Measurements from ENCODE around the gene PLEKHG3.

The PLEKHG3 gene

GRCh38 chr14:64730061-64730440 is 25.8 kb downstream of the PLEKHG3 start:
- Histone ChIP-seq H3K27me3 (ENCODE audit: control insufficient read depth, low read length) (peaks cover 8% of the 10 kb centered on the region; the same call in 1 of the 2 replicates), H3K4me2 (ENCODE audit: low read length) (no peak overlapping the region), H3K9me2 (replicated peaks; ENCODE audit: control insufficient read depth, low read length) (no peaks in the 10 kb centered on the region), H3K4me1 (ENCODE audit: control insufficient read depth, low read length) (no peaks in the 10 kb centered on the region), H3K27ac (ENCODE audit: low read depth, low read length) (no peak overlapping the region), H4K20me1 (ENCODE audit: control insufficient read depth, insufficient read depth, low read depth, low read length) (no peaks in the 10 kb centered on the region), H3K4me3 (ENCODE audit: low read length) (no peak overlapping the region), H3K79me2 (ENCODE audit: control insufficient read depth, low read length) (no peaks in the 10 kb centered on the region), H3K9me3 (ENCODE audit: control insufficient read depth, insufficient read depth, low read length) (no peaks in the 10 kb centered on the region), H3F3A (ENCODE audit: control insufficient read depth, insufficient read depth) (no peaks in the 10 kb centered on the region), H3K36me3 (ENCODE audit: control insufficient read depth, low read length) (no peaks in the 10 kb centered on the region)
- TF ChIP-seq EZH2phosphoT487 (IDR thresholded peaks at IDR 0.05; ENCODE audit: borderline replicate concordance, low read length), result no peak
- no peak for TF ChIP-seq CTCF (IDR thresholded peaks at IDR 0.05; ENCODE audit: low read depth, low read length, poor library complexity, severe bottlenecking)

- no peaks in the 10 kb centered on the region for H3K4me1 ChIP-seq (ENCODE audit: control insufficient read depth, low read length)
- no peaks in the 10 kb centered on the region for H3K36me3 ChIP-seq (ENCODE audit: control insufficient read depth, low read length)
- no peaks in the 10 kb centered on the region for H3K9me3 ChIP-seq (ENCODE audit: control insufficient read depth, insufficient read depth, low read length)
- H3F3A ChIP-seq (ENCODE audit: control insufficient read depth, insufficient read depth), result no peaks in the 10 kb centered on the region
- no peak overlapping the region for H3K4me2 ChIP-seq (ENCODE audit: low read length)
- H4K20me1 ChIP-seq (ENCODE audit: control insufficient read depth, insufficient read depth, low read depth, low read length), result no peaks in the 10 kb centered on the region
- H3K79me2 ChIP-seq (ENCODE audit: control insufficient read depth, low read length), result no peaks in the 10 kb centered on the region
- no peak overlapping the region for H3K27ac ChIP-seq (ENCODE audit: low read depth, low read length)
- H3K27me3 ChIP-seq (ENCODE audit: control insufficient read depth, low read length), result peaks cover 8% of the 10 kb centered on the region; the same call in 1 of the 2 replicates
- H3K9me2 ChIP-seq (replicated peaks; ENCODE audit: control insufficient read depth, low read length), result no peaks in the 10 kb centered on the region
- TF ChIP-seq EZH2phosphoT487 (IDR thresholded peaks at IDR 0.05; ENCODE audit: borderline replicate concordance, low read length) (no peak), CTCF (IDR thresholded peaks at IDR 0.05; ENCODE audit: low read depth, low read length, poor library complexity, severe bottlenecking) (no peak)
- H3K4me3 ChIP-seq (ENCODE audit: low read length), result no peak overlapping the region
These were observed 26.5 kb downstream of the PLEKHG3 start for GRCh38 chr14:64730681-64731080.

DNA sequence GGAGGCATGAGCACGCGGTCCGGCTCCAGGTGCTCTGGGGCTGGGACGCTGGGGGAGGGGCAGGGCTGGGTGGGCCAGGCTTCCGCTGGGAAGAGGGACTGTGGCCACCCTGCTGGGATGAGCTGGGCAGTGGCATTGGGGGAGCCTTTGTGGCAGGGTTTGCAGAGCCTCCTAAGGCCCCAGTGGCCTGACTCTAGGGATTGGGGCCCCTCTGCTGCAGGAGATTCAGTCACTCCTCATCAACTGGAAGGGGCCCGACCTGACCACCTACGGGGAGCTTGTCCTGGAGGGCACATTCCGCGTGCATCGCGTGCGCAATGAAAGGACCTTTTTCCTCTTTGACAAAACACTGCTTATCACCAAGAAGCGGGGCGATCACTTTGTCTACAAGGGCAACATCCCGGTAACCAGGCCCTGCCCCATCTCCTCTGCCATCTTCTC is 26.9 kb downstream of the PLEKHG3 start:
- TF ChIP-seq CTCF (IDR thresholded peaks at IDR 0.05; ENCODE audit: low read depth, low read length, poor library complexity, severe bottlenecking) (no peak), EZH2phosphoT487 (IDR thresholded peaks at IDR 0.05; ENCODE audit: borderline replicate concordance, low read length) (no peak)
- Histone ChIP-seq H3K27me3 (ENCODE audit: control insufficient read depth, low read length) (peaks cover 7% of the 10 kb centered on the region; the same call in 1 of the 2 replicates), H3K9me2 (replicated peaks; ENCODE audit: control insufficient read depth, low read length) (no peaks in the 10 kb centered on the region), H3K4me3 (ENCODE audit: low read length) (no peak overlapping the region), H3K79me2 (ENCODE audit: control insufficient read depth, low read length) (no peaks in the 10 kb centered on the region), H3K4me1 (ENCODE audit: control insufficient read depth, low read length) (no peaks in the 10 kb centered on the region), H3K4me2 (ENCODE audit: low read length) (no peak overlapping the region), H4K20me1 (ENCODE audit: control insufficient read depth, insufficient read depth, low read depth, low read length) (no peaks in the 10 kb centered on the region), H3K27ac (ENCODE audit: low read depth, low read length) (no peak overlapping the region), H3F3A (ENCODE audit: control insufficient read depth, insufficient read depth) (no peaks in the 10 kb centered on the region), H3K36me3 (ENCODE audit: control insufficient read depth, low read length) (no peaks in the 10 kb centered on the region), H3K9me3 (ENCODE audit: control insufficient read depth, insufficient read depth, low read length) (no peaks in the 10 kb centered on the region)
